ENCODE measurements around the gene CFAP20DC.

Gene CFAP20DC

DNA sequence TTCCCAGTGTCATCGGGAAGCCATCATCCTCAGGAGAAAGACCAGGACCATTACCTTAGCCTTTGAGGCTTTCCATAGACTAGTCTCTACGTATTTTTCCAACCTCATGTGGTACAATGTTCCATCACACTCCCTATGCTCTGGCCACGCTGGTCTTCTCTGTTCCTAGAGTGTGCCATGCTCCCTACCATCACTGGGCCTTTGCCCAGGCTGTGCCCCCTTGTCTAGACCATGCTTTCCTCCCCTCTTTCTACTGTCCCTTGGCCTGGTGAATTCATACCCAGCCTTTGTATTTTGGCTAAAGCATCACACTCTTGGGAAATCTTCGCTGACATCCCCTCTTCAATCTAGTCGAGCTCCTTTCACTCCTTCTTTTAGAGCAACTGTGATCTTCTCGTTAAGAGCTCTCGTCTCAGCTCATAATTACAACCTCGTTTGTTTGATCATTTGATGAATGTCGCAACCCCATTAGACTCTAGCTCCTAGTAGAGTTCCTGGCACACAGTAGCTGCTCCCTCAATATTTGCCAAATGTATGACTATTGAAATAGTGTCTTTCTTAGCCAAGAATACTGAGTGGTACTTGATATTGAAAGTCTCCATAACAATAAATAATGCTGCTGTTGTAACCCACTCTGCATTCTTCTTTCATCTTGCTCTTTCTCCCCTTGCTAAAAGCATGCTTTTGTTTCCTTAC is 283.1 kb downstream of the CFAP20DC start:
- TF ChIP-seq, protein P1, sequence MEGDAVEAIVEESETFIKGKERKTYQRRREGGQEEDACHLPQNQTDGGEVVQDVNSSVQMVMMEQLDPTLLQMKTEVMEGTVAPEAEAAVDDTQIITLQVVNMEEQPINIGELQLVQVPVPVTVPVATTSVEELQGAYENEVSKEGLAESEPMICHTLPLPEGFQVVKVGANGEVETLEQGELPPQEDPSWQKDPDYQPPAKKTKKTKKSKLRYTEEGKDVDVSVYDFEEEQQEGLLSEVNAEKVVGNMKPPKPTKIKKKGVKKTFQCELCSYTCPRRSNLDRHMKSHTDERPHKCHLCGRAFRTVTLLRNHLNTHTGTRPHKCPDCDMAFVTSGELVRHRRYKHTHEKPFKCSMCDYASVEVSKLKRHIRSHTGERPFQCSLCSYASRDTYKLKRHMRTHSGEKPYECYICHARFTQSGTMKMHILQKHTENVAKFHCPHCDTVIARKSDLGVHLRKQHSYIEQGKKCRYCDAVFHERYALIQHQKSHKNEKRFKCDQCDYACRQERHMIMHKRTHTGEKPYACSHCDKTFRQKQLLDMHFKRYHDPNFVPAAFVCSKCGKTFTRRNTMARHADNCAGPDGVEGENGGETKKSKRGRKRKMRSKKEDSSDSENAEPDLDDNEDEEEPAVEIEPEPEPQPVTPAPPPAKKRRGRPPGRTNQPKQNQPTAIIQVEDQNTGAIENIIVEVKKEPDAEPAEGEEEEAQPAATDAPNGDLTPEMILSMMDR (IDR thresholded peaks at IDR 0.05; ENCODE audit: borderline replicate concordance, insufficient read depth, low read depth, low read length): no peak
- no peak overlapping the region for H3K4me3 ChIP-seq (ENCODE audit: low read depth, low read length)

DNA sequence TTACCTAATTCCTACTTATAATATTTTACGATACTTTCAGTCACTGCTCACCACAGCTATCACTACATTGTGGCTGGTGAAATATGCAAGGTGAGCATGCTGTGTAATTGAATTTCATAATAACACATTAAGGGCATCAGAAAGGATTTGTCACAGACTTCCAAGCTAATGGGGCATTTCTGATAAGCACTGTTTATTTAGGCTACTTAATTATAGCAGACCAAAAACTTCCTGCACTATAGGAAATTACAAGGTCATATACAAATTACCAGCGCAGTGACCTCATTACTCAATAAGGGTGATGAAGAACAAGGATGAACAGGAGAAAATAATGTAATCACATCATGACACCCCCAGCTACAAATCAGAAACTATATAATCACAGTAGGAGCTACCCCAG is 294.7 kb downstream of the CFAP20DC start:
- TF ChIP-seq, protein P1 (IDR thresholded peaks at IDR 0.05; ENCODE audit: borderline replicate concordance, insufficient read depth, low read depth, low read length): no peak
- no peak overlapping the region for H3K4me3 ChIP-seq (ENCODE audit: low read depth, low read length)

DNA sequence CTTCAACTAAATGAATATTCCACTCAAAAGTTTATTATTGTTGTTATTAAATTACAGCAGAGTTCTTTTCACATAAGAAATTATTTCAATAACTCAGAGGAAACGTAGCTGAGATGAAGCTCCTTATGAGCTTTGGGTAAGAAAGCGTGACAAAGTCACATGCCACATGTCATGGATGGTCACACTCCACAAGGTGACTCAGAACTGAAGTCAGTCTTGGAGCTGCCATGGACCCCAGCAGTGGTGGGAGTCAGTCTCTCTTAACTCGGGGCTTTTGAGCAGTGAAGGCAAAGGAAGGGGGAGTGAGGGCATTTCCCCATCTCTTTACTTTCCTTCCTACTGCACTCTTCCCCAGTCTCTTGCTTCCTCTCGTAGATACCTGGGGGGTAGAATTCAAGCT is 295.8 kb downstream of the CFAP20DC start:
- no peak overlapping the region for H3K4me3 ChIP-seq (ENCODE audit: low read depth, low read length)
- TF ChIP-seq, protein P1 (IDR thresholded peaks at IDR 0.05; ENCODE audit: borderline replicate concordance, insufficient read depth, low read depth, low read length): no peak

DNA sequence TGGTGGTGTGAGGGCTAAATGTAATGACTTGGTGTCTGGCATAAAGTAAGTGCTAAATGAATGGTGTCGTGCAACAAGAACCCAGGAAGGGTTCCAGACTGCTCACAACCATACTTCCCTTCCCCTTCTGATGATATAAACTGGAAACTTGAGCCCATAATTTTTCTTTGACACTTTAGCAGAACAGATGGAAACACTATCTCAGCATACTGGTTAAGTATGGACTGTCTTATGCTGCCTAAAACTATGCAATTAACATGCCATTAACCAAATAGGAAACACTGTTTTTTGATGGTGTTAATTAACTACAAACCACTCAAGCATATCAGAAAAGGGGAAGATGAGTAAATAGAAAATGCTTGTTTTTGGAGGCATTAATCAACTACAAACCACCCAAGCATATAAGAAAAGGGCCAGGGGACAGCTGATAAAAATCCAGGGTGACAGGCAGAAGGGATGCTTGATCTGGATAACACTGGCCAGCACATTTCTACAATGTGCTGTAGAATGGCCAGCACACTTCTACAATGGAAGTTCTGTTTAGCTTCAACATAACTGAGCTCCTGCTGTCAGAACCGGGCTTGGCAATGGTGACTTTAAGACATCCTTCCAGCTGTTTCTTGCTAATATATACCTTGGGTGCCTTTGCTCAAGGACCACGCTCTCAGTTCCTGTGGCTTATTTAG is 297.8 kb downstream of the CFAP20DC start:
- TF ChIP-seq, protein P1 (IDR thresholded peaks at IDR 0.05; ENCODE audit: borderline replicate concordance, insufficient read depth, low read depth, low read length): no peak
- no peak overlapping the region for H3K4me3 ChIP-seq (ENCODE audit: low read depth, low read length)

DNA sequence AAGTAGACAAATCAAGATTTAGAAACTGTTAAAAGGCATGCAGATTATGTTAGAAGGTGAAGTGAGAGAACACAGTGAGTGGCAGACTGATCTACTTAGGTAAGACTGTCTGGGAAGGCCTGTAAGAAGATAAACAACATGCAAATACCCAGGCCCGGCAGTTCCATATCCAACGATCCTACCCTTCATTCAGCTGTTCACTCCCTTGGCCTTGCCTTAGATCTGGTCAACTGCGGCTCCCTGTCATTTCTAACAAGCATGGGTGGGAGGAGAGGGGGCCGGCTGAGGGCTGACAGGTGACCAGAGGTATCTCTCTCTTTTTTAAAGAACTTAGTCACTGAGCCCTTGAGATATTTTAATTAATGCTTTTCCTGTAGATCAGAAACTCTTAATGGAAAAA is 298.6 kb downstream of the CFAP20DC start:
- TF ChIP-seq, protein P1 (IDR thresholded peaks at IDR 0.05; ENCODE audit: borderline replicate concordance, insufficient read depth, low read depth, low read length): no peak
- no peak overlapping the region for H3K4me3 ChIP-seq (ENCODE audit: low read depth, low read length)

DNA sequence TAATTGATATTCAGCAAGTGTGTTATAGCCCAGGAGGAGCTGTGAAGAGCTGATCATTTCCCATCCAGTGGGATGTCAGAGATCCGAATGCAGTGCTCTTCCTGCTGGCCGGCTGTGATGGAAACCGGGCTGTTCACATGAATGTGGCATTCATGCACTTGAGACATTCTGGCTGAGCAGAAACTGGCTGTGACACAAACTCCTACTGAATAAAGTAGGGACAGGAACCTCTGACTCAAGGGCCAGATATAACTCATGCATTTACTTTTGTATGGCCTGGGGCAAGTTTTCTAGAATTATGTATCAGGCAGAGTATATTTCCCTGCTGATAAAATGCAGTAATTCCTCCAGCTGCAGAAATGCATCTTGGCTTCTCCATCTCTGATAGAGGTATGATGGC is 299.9 kb downstream of the CFAP20DC start:
- H3K4me3 ChIP-seq (ENCODE audit: low read depth, low read length): no peak overlapping the region
- TF ChIP-seq, protein P1 (IDR thresholded peaks at IDR 0.05; ENCODE audit: borderline replicate concordance, insufficient read depth, low read depth, low read length): no peak

DNA sequence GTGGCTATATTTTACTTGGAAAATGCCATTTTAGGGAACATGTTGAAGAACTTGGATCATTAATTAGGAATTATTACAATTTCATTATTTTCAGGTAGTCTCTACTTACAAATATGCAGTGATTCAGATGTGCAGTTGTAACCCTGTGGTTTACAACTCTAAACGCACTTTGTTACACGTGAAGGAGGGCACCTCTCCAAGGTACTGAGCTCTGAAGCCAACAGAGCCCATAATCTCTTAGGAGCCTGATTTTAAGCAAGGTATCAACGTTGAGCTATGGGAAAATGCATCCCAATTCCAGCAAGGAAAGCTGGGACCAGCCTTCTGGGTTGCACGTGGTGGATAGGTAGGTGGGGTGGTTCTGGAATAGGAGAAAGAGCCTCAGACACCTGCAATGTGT is 301.8 kb downstream of the CFAP20DC start:
- TF ChIP-seq, protein P1 (IDR thresholded peaks at IDR 0.05; ENCODE audit: borderline replicate concordance, insufficient read depth, low read depth, low read length): no peak
- H3K4me3 ChIP-seq (ENCODE audit: low read depth, low read length): no peak overlapping the region
